GM21825 (cell line): Measurements from ENCODE around the gene MYCN.
"Not testable (repeated sequence)": the region's sequence is repeated elsewhere in the genome, so short reads cannot be mapped to it uniquely, and the experiment has no call there.

ENCODE experiments used
- ATAC-seq: cut with Tn5 transposase; IDR thresholded peaks from one replicate; pipeline ENCODE4 v1.9.1; 2021; ENCODE audit warnings: mild to moderate bottlenecking, moderate library complexity; ENCODE audit not compliant: unreplicated experiment

MYCN gene

DNA sequence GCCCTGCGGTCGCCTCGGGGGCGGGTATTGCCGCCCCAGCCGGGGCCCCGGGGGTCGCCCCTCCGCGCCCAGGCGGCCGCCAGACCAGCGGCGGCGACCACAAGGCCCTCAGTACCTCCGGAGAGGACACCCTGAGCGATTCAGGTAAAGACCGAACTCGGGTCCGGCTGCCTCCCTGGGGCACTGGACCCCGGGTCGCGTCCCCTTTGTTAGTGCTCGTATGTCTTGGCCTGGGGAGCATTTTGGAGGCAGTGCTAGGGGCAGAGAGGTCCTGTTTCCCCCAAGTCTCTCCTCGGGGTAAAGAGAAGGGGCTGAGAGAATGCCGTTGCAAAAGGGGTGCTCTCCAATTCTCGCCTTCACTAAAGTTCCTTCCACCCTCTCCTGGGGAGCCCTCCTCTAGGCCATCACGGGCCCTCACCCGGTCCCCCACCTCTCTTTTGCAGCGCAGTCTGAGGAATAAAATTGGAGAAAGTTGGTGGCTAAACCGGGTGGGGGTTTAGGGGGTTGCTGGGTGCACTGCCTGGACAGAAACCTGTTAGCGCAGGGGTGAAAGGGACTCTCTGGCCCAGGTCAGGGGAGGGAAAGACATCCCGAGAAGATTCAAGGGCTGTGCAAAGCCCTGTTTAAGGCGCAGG is 2.5 kb downstream of the MYCN start:
- ATAC-seq: no peak

DNA sequence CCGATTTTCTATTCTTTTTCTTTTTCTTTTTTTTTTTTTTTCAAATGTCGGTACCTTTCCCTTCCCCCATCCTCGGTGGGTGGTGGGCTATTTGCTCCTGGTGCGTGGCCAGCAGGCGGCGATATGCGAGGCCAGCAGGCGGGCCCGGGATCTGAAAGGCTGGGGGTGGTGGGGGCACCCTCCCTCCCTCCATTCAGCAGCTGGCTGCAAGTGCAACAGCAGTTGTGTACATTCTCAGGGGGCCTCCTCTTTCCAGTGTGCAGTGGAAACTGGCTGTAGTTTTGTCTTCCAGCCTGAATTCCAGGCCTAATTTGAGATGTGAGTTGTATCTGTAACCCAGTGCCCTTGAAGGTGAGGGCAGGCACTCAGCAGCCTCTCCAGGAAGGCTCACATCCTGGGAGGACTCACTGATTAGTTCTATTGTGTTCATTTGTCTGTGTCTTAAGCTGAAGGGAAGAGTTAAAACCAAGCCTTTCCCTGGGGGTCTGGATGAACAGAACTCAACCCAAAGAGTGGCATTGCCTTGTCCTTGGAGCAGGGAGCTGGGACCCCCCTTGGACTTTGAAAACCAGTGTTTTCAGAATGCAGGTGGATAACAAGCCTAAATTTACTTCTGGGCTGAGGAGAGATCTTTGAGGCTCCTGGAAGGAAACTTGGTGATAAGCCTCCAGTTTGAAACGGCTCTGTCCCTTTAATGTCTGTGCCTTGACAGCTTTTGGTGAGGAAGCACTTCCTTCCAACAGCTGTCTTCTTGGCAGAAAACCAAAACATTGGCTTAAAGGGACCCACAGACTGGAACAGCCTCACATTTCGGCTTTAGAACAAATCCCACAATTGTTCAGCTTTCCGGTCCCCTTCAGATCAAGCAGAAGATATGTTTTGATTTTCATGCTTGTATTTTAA is 3.3 kb downstream of the MYCN start:
- ATAC-seq: no peak

DNA sequence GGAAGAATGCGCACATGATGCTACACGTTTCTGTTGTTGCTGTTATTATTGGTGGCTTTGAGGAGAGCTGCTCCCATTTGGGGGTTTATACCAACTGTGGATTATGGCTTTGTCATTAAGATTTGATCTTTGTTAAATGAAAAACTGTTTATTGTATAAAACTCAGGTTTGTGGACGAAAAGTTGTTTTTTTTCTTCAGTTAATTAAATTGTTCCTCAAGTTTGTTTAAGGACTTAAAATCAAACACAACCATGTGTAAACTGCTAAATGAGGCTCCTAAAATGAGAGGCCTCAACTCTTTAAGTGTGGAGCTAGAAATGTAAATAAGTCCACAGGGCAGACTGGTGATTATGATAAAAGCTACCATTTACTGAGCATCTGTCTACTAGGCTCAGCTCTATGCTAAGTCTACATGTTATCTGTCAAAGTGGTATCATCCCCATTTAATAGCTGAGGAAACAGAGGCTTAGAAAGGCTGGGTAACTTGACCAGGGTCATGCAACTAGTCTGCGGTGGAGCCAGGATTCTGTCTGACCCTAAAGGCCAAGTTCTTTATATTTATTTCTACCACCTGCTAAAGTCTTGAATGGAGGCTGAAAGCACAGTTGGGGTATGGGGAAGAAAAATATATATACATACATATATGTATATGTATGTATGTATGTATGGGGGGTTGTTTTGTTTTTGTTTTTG is 4.1 kb downstream of the MYCN start:
- no peak for ATAC-seq

DNA sequence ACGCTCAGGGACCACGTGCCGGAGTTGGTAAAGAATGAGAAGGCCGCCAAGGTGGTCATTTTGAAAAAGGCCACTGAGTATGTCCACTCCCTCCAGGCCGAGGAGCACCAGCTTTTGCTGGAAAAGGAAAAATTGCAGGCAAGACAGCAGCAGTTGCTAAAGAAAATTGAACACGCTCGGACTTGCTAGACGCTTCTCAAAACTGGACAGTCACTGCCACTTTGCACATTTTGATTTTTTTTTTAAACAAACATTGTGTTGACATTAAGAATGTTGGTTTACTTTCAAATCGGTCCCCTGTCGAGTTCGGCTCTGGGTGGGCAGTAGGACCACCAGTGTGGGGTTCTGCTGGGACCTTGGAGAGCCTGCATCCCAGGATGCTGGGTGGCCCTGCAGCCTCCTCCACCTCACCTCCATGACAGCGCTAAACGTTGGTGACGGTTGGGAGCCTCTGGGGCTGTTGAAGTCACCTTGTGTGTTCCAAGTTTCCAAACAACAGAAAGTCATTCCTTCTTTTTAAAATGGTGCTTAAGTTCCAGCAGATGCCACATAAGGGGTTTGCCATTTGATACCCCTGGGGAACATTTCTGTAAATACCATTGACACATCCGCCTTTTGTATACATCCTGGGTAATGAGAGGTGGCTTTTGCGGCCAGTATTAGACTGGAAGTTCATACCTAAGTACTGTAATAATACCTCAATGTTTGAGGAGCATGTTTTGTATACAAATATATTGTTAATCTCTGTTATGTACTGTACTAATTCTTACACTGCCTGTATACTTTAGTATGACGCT is 5.8 kb downstream of the MYCN start:
- ATAC-seq: no peak

DNA sequence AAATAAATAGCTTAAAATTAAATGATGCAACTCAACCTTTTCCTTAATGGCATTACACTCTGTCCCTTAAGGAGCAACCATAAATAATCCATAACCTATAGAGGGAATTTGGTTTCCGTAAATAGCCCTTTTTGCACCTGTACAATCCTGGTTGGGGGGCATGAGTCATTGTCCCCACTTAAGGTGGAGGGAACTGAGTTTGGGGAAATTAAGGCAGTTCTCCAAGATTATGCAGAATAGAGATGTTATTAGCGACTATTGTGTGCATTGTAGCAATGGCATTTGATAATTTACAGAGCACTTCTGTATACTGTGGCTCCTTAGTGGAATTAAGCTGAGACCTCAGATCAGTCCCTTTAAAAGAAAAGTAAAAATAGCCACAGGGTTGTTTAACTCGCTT is 6.6 kb downstream of the MYCN start:
- ATAC-seq: no peak

DNA sequence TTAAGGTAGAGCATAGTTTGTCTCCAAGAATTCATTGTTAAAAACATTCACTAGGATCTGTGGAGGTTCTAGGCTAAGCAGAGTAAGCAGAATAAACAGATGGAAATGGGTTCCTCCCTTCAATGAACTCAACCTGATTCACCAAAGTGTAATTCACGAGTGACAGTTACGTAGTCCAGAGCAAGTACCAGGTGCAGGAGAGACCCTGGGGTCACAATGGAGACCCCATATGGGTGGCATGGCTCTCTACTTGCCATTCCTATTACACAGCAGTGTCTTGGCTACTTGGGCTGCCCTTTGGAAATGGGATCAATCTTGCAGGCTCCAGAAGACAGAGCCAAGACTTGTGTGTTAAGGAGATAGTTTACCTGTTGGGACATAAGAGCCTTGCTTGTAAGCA is 7.1 kb downstream of the MYCN start:
- no peak for ATAC-seq

DNA sequence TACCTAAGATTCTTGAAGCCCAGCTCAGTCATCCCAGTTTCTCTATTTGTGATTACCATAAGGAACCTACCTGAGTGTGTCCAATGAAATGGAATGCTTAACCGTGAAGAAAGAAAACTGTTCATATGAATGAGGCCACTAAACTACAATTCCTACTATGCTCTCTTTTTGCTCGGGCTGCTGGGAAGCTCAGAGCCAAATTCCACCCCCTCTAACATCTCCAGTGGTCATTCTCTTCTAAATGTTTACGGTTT is 8.3 kb downstream of the MYCN start:
- ATAC-seq: no peak

DNA sequence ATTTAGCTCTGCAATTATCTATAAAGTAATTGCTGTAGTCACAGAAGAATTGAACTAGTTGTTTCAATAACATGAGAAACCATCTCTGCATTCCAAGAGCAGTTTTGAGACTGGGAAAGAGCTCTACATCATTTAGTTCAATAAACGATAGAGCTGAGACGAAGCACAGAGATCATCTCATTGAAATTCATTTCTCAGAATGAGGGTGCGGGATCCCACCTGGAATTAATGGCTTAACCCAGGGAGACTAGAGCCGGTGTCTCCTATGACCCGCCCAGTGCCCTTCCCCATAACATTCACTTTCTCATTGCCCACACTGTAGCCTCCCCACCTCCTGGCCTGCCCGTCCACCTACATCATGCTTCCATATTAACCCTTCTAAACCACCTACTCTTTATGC is 8.8 kb downstream of the MYCN start:
- ATAC-seq: no peak

DNA sequence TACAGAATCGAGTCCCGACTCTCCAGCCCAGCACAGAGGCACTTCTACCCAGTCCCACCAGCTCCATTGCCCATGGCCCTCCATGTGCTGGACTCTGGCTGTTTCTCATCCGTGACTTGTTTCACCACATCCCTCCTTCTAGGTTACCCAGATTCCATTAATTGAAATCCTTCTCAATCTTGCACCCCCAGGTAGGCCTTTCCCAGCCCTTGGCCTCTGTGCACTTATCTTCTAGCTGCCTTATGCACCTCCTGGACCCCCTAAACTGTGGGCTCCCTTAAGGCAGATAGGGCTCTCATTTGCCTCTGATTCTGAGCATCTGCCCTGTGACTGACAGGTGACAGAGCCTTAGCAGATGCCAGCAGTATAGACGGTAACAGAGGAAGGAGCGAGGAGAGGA is 9.2 kb downstream of the MYCN start:
- ATAC-seq: no peak

DNA sequence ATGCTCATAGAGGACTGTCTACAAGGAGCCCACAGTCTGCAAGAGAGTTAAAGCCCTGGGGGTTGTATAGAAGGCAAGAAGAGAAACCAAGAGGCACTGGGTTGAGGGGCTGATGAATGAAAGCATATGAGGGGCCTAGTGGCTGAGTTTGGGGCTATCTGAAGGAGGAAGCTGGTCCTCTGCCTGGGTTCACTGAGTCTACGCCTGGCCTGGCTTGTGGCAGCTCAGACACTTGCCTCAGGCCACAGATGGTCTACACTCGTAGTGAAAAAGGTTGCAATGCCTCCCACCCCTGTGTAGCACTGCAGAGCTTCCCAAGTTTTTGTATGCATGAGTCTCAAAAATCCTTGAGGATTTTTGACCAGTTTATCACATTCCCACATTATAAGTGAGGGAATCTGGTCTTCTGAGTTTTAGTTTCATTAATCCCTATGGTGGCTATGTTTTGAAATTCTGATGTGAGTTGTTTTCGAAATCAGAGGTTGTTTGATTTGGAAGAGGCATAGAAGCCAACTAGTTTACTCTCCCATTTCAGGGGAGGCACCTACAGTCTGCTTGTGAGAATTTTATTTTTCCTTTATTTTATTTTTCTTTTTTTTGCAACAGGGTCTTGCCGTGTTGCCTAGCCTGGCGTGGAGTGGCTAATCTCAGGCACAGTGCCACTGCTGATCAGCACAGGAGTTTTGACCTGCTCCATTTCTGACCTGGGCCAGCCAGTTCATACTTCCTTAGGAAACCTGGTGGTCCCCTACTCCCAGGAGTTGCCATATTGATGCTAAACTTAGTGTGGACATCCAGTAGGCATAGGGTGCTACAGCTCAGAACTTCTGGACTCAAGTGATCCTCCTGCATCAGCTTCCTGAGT is 10.0 kb downstream of the MYCN start:
- ATAC-seq: no peak

DNA sequence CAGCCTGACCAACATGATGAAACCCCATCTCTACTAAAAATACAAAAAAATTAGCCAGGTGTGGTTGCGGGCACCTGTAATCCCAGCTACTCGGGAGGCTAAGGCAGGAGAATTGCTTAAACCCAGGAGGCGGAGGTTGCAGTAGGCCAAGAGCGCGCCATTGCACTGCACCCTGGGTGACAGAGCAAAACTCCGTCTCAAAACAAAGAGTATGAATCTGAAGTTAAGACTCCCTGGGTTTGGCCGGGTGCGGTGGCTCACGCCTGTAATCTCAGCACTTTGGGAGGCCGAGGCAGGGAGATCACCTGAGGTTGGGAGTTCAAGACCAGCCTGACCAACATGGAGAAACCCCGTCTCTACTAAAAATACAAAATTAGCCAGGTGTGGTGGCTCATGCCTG is 11.6 kb downstream of the MYCN start:
- not testable (repeated sequence) for ATAC-seq

DNA sequence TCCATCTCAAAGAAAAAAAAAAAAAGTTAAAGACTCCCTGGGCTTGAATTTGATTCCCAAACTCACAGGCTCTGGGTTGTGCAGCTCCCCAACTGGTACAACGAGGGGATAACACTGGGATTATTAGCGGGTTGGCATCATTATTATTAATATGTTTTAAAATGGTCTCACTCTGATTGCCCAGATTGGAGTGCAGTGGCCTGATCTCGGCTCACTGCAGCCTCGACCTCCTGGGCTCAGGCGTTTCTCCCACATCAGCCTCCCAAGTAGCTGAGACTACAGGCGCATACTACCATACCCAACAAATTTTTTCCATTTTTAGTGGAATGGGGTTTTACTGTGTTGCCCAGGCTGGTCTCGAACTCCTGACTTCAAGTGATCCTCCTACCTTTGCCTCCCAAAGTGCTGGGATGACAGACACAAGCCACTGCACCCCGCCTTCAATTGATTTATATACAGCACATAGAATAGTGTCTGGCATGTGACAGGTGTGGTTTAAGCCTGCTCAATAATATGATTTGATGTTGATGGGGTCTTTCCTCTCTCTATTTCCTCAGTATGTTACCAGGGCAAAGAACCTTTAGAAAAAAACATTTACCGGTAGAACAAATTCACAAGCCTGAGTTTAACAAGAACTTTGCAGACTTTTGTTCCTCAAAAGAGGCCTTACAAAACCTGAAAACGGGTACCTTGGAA is 12.2 kb downstream of the MYCN start:
- ATAC-seq: no peak

DNA sequence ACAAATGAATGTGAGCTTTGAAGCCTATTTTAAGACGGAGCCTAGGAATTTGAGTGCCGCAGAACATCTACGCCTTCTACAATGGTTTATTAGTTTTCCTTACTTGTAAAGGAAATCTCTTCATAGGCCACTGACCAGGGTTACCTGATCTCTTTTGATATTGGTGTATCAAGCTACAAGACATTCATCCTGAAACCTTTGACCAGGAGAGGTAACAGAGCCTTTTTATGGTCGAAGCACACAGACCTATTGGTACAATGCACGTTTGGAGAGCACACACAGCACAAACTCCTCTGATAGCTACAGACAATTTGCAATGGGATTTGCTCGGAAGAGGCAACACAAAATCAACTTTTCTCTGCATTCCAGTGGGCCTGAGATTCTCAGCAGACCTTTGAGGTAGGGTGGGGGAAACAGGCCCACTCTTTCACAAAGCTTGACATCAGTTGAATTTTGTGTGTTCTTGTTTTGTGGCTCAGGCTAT is 12.8 kb downstream of the MYCN start:
- ATAC-seq: no peak

DNA sequence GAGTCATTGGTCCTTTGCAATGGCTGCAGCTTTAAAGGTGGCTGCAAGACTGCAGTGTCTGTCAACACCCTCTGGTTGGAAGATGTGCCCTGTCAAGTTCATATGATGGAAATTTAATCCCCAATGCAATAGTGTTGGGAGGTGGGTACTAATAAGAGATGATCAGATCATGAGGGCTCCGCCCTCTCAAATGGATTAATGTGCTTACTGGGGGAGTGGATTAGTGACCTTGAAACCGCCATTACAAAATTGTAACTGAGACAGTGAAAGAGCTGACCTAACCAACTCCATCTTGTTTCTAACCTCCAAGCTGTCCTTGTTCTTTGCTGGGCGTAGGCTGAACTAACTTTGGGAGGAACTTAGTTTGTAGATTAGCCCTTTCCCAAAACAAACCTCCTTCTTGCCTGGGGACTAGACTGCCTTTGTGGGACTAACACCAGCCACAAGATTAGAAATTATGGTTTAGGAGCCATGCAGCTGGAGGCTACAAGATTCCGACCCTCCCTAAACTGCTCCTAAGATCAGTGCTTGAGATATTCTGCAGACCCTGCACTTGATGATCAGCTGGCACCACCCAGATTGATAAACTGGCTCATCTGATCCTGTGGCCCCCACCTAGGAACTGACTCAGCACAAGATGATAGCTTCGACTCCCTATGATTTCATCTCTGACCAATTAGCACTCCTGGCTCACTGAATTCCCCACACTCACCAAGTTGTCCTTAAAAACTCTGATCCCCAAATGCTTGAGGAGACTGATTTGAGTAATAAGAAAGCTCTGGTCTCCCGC is 13.7 kb downstream of the MYCN start:
- ATAC-seq: no peak

DNA sequence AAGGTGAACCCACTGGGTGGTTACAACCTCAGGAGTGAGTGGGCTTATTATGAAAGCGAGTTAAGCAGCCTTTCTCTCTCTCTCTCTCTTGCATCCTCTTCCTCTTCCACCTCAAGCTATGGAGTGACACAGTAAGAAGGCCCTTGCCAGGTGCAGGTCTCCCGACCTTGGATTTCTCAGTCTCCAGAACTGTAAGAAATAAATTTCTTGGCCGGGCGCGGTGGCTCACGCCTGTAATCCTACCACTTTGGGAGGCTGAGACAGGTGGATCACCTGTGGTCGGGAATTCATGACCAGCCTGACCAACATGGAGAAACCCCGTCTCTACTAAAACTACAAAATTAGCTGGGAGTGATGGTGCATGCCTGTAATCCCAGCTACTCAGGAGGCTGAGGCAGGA is 14.4 kb downstream of the MYCN start:
- ATAC-seq: no peak

DNA sequence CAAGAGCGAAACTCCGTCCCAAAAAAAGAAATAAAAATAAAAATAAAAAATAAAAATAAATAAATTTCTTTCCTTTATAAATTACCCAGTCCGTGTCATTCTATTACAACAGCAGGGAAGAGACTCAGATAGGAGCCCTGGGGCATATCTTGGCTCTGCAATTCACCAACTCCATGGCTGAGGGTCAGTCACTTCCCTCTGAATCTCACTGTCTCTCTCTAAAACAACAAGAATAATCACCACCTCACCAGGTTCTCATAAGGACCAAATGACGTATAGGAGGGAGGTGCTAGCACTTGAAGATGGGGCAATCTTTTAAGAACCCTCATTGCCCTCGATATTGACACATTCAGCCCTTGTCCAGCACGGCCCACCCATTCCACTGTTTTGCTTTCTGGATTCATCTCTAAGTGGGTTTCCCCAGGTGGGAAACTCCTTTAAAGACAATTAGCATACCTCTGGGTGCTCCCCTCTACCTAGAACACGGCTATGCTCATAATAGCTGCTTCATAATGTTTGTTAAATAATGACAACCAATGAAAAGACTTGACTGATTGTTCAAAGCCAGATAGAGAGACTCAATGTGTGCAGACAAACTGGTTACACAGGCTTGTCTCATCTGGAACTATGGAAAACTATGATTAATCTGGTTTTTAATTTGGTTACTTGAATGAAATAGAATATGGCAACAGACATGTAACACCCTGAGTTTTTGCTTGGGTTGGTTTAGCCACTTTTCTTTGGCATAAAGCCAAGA is 15.1 kb downstream of the MYCN start:
- ATAC-seq: no peak

DNA sequence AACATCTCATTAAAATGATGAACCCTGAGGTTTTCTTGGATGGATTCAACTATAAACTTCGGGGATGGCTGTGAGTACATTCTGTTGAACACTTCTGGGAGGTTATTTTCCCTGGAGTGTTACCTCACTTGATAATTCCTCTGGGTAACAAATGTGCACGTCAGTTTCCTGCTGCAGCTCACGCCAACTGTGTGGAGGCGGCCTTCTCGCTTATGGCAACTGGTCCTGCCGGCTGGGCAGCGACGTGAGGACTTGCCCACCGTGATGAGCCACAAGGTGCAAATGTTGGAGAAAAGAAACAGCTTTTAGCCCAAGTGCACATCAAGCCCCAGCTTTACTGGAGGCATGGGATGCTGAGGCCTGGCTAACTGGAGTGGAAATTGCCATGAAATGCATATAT is 15.9 kb downstream of the MYCN start:
- no peak for ATAC-seq
